CD4-positive, alpha-beta T cell treated with Interferon alpha-2 for 1 hour (primary cell): ENCODE results near the gene KCNJ5.
"Not testable (repeated sequence)": the region's sequence is repeated elsewhere in the genome, so short reads cannot be mapped to it uniquely, and the experiment has no call there.

Experiments used
- DNase-seq, 2 donors: peaks; one replicate each; pipeline ENCODE4 v3.0.0-alpha.2; 2020 to 2022

KCNJ5 gene

DNA sequence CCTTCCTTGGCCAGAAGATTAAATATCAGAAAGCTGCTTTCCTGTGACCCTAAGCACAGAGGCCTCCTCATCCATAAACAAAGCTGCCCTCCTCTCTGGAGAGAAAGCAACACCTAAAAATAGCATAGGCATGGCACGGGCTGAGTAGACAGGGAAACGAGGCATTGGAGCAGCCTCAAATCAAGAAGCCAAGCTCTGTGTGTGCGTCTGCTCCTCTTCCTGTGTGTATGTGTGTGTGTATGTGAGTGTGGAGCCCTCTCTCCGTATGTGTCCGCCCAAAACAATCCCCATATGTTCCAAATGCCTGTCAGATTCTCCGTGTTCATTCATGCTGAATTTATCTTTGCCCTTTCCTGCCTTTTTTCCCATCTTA is 24.0 kb downstream of the KCNJ5 start:
- DNase-seq = no peak

DNA sequence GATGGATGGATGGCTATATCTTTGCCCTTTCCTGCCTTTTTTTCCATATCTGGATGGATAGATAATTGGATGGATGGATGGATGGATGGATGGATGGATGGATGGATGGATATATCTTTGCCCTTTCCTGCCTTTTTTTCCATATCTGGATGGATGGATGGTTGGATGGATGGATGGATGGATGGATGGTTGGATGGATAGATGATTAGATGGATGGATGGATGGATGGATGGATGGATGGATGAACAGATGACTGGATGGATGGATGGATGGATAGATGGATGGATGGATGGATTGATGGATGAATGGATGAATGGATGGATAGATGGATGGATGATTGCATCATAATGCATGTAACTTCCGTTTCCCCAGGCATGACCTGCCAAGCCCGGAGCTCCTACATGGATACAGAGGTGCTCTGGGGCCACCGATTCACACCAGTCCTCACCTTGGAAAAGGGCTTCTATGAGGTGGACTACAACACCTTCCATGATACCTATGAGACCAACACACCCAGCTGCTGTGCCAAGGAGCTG is 24.9 kb downstream of the KCNJ5 start:
- DNase-seq = no peak

DNA sequence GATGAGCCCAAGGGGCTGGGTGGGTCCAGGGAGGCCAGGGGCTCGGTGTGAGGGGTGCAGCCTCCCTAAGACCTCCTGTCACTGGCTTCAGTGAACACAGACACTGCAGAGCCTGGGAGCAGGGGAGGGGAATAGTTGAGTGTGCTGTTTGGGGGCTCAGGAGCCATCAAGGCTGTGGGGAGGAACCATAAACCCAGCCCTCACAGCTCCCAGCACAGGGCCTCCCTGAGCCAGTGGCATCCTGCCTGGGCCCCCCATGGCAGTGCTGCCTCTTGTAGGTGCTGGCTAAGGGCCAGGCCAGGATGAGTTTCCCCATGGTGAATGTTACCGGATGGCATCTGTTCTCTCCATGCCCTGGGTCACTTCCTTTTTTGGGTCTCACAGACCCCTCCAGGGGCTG is 25.5 kb downstream of the KCNJ5 start:
- no peak for DNase-seq

DNA sequence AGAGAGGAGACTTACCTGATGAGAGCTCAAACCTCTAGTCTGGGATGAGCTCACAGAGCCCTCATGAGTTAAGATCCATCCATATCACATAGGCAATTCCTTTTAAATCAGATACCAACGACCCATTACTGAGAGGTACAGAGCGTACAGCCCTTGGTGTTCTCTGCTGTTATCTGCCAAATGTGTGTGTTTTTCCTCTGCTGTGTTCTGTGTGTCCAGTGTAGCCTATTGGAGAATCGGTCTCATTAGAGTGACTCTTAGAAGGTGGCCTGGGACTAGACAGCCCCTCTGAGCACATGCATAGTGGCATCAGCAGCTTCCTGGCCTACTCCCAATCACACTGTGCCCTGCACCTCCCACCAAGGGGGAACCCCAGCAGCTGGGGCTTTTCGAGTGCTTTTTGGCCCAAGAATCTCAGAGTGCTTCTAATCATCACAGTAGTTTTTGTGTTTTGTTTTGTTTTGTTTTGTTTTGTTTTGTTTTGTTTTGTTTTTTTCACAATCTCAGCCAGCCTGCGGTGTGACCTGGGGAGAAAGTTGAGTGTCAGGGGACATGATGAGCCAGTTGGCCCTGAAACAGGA is 26.1 kb downstream of the KCNJ5 start:
- no peak for DNase-seq

DNA sequence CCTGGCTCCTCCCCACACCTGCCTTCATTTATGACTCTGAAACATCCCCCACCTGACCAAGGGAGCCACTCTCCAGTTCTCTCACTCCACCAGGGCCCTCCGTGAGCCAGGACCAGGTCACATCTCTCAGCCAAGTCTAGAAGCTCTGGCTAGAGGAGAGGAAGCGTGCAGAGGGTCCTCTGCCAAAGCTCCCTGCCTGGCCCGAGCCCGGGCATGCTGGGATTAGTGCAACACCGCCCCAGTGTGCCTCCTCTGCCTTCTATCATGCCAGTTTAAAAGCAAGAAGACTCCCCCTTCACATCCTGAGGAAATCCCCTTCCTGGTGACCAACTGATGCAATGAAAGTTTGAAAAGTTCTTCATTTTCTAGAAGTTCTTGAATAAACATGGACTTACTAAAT is 28.1 kb downstream of the KCNJ5 start:
- DNase-seq = no peak

DNA sequence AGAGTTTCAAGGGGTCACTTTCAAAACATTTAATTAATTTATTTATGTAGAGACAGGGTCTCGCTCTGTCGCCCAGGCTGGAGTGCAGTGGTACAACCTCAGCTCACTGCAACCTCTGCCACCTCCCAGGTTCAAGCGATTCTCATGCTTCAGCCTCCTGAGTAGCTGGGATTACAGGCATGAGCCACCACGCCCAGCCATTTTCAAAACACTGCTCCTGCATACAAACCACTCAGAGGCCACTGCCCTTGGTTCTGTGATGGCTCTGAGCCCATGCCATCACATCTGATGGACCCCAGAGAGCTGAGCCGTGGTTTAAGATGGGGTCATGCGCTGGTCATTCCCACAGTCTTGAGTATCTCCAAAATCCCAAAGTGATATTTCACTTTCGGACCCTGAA is 28.5 kb downstream of the KCNJ5 start:
- not testable (repeated sequence) for DNase-seq

DNA sequence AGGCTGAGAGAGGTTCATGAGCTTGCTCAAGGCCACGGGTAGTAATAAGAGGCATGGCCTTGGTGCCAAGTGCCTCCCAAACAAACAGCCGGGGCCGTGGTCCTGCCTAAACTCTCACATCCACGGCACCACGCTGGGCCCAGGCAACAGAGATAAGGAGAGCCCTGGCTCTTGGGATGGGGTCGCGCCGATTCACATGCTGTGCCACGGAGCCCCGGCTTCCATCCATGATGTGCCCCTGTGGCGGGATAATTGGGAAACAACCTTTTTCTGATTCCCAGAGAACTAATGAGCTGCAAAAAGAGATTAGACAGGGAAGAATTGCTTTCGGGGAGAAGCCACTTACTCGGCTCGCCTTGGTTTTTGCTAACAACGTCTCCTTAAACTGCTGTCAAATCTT is 29.5 kb downstream of the KCNJ5 start:
- DNase-seq = no peak

DNA sequence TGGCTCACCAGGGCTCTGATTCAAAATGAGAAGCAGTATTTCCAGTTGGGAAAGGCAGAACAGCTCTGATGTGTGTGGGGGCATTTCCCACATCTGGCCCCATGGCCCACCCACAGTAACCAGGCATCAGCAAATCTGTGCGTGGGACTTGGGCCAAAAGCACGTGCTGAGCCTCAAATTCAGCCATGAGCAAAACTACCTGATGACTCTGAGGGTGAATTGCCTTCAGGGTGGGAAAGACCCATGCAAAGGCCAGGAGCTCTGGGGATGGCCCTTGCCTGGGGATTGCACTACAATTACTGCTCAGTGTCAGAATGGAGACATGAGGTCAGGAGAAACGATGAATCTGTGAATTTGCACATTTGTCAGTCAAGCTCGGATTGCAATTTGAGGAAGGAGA is 30.6 kb downstream of the KCNJ5 start:
- DNase-seq = no peak

DNA sequence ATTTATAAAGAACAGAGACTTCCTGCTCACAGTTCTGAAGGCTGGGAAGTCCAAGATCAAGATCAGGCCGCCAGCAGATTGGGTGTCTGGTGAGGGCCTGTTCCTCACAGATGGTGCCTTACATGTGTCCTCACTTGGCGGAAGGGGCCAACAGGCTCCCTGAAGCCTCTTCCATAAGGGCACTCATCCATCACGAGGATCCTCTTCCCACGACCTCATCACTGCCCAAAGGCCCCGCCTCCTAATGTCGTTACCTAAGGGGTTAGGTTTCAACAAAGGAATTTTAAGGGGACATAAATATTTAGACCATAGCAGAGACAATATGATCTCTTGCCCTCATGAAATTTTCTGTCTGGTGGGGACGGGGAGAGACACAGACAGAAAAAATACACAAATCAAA is 32.9 kb downstream of the KCNJ5 start:
- DNase-seq = no peak

DNA sequence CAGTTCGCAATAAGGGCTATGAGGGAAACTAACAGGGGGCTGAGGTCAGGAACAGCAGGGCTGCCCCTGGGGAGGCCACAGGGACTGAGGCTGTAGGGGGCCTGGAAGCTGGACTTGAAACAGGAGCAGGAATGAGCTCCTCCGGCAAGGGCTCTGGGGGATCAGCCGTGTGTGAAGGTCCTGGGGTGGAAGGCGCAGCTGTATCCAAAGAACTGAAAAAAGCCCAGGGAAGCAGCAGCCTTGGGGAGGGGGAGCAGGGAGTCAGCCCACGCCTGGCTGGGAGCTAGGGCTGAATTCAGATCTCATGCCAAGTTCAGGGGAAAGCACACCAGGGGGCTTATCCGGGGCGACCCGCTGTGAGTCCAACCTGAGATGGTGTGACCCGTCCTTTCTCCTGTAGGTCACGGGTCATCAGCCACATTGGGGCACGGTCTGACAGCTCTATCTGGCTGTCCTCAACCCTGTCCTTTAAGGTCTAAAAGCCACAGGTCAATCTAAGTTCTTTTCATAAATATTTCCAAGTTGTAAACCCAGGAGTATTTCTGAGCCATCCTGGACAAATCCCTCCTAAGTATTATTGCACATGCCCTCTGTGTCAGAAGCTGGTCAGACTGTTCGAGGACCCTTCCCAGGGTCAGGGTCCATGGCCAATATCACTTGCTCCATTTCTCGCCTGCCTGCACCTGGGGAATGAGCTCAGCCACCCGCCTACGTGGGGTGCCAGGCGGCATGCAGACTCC is 33.5 kb downstream of the KCNJ5 start:
- no peak for DNase-seq

DNA sequence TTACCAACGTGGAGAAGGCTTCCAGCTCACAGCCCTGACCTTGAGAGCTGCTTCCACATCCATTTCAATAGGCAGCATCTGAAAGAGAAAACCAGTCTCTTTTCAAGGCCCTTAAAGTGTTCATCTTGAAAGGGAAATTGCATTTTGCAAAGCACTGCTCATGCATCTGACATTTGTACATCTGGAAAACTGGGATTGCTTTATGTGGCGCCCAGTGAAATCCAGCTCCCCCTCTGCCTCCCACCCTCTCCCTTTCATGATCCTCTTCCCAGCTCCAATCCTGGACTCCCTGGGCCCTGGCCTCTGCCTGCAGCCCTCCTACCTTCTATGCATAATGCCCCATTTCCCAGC is 34.1 kb downstream of the KCNJ5 start:
- no peak for DNase-seq

DNA sequence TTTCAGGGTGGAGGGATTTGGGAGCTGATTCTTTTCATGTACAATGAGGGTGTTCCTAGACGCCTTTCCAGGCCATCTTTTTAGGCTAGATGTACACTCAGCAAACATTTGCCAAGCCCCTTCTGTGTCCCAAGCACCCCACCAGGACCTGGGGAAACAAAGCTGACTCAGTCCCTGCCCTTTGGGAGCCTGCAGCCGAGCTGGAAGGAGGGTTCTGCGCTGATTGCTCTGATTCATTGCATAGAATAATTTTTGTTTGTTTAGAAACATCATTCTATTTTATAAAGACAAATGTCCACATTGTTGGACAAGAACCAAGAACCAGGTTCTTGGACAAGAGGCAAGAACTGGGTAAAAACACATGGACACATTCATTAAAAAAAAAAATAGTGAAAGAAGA is 34.8 kb downstream of the KCNJ5 start:
- no peak for DNase-seq

DNA sequence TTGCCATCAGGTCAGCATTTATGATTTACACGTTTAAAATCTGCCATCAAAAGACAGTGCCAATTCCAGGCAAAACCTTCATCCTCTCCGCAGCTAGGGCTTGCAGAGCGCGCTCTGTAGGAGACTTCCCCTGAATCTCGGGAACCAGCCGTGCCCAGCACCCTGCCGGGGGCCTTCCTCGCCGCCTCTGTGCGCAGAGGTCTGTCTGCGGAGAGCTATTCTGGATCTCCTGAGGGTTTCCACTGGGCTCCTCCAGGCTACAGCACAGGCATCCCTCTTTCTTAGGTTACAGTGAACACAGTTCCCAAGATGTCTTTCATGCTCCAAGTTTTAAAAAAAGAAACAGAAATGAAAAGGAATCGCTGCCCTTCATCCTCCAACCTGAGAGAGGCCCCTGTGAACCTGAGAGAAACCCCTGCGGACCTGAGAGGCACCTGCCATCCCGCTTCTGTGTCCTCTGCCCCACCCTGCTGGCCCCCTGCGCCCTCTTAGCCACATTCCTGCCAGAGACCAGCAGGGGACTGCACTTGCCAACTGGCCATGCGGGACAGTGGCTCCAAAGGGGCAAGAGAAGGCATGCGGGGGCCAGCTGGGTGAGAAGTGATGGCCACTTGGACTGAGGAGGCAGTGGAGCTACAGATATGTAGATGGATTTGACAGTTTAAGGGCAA is 35.4 kb downstream of the KCNJ5 start:
- DNase-seq = no peak

DNA sequence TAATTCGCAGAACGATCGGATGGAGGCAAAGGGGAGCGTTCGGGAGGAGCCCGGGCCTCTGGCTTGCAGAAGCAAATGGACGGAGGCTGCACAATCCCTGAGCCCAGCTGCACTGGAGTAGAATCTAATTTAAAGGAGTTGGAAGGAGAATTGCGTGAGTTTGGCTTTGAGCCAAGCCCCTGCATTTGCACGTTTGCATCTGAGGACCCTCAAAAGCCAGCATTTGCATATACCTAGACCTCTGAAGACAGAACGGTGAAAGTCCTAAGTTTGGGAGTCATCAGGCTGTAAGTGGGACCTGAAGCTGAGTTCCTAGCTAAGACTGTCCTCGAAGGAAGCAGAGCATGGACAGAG is 35.9 kb downstream of the KCNJ5 start:
- no peak for DNase-seq

DNA sequence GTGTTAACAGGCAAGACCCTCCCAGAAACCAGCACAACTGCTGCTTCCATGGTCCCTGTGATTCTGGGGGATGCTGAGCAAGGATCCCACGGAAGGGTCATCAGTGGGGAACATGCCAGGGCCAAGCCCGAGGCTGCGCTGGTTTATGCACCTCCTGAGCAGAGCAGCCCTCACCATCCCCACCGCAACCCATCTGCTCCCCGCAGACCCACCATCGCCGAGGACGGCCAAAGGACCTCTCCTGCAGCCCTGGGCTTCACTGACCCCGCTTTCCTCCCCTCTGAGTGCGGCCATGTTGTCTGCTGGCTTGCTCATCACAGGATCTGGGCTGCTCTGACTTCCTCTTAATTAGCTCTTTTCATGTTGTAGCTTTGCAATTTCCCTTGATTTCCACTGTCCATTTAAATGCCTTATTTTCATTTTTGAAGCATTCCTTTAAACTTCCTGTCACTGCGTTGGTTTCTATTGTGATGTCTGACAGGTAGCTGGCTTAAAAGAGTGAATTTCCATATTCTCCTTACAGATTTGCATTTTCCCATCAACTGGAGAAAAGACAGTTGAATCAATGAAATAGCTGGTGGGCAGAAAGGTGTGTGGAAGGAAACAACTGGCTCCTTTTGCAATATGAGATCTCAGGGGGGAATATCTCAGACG is 36.7 kb downstream of the KCNJ5 start:
- DNase-seq = no peak

DNA sequence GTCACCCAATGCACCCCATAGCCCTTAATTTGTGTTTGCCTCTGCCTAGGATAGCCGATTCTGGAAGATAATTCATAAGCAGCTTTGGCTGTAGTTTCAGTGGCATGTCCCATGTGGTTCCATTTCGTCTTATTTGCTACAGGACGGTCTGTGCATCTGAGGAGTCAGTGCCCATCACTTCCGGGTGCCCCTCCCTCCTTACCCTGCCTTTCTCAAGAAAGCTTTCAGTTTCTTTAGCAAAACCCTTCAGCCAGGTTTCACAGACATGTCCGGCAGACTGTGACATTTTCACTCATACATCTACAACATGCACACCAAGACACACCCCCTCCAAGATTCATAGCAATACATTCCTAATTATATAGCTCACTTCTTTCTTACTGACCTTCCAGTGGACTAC is 37.2 kb downstream of the KCNJ5 start:
- DNase-seq = peak; percentile 23 to 29

DNA sequence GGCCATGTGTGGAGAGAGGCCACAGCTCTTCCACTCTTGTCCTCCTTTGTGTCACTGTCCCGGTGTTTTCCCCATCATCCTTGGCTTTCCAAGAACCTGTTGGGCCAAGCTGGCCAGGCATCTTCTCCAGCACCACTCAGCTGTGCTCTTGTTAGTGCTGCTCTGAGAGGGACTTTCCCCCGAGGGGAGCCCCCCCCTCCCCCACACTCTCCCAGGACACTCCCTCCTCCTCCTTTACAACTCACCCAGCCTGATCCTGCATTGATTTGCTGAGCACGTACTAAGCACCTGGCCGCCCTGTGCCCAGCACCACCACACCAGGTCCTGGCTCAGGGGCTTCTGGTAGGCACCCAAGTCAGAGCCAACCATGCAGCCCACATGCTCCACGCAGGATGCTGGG is 38.3 kb downstream of the KCNJ5 start:
- no peak for DNase-seq

DNA sequence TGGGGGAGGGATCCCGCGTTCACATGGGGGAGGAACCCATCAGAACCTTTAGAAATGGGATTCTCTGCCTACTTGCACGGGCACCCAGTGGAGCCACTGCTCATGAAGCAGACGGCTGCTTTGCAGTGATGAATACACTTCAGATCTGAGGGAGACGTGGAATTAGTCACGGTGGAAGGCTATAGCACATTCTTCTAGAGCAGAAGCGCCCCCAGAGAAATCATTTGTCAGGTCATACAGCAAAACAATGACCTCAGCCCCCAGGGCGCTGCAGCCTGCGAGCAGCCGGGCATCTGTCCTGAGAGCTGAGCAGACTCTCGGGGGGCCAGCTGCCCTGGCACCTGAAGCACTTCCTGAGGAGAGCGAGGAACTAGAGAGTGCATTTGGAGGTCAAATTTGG is 38.8 kb downstream of the KCNJ5 start:
- no peak for DNase-seq

DNA sequence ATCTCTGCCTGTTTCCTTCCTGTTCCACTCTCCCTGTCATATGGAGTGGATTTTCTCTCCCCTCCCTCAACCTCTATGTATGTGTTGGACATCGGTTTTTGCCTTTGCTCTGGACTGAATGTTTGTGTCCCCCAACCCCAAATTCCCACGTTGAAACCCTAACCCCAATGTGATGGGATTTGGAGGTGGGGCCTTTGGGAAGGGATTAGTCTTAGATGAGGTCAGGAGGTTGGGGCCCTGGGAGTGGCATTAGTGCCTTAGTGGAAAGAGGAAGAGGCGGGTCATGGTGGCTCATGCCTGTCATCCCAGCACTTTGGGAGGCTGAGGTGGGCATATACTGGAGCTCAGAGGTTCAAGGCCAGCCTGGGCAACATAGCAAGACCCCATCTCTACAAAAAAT is 39.9 kb downstream of the KCNJ5 start:
- no peak for DNase-seq

DNA sequence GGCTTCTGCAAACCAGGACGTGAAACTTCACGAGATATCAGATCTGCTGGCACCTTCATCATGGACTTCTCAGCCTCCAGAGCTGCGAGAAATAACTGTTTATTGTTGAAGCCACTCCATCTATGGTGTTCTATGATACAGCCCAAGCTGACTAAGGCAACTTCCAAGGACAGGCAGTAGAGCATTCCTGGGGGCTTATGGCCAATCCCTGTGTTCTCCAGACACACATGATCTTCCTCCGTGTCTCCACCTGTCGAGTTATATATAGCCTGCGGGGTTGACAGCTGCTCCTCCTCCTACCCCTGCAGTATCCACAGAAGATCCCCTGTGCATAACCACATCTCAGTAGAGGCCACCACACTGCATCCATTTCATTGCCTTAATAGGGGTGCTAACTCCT is 40.5 kb downstream of the KCNJ5 start:
- no peak for DNase-seq

DNA sequence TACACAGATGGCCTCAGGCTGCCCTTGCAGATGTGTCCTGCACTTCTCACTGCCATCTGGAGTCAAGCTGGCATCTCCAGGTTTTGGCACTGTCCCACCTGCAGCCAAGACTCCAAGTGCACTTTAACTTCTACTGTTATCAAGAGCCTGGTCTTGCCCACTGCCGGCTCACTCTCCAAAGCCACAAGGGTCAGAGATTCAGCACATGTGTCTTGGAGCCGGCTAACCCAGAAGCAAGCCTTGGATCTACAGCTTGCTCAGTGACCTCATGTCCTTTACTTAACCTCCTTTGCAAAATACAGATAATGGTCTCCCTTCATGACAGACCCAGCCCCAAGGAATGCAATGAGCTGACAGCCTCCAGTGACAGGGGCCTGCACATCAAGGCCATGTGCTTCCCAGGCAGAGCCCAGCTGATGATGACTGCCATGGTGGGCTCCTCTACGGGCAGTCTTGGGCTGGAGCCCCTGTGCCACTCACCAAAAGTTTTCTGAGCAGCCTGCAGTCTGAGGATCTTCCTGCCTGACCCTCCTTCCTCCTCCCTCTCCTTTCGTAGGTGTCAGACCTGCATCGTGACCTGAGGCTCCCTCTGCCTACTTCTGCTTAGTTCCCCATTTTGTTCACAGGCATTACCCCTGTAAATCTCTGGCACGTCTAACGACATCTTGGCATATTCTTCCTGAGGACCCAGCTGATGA is 42.5 kb downstream of the KCNJ5 start:
- no peak for DNase-seq

DNA sequence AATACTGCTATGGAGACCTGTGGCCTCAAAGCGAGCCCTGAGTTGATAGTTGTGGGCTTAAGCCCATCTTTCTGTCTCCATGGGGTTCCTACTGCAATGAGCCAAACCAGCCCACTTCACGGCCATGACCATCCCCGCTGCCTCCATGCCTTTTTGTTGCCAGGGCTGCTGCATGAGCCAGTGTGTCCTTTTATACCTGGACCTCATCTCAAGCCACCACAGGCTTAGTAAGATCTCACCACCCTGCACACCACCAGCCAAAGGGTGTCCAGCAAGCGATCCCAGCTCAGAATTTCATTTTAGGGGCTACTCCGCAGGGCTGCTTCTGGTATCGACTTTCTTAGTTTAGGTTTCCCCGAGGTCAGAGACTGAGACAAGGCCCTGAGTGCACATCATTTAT is 43.2 kb downstream of the KCNJ5 start:
- DNase-seq = no peak

DNA sequence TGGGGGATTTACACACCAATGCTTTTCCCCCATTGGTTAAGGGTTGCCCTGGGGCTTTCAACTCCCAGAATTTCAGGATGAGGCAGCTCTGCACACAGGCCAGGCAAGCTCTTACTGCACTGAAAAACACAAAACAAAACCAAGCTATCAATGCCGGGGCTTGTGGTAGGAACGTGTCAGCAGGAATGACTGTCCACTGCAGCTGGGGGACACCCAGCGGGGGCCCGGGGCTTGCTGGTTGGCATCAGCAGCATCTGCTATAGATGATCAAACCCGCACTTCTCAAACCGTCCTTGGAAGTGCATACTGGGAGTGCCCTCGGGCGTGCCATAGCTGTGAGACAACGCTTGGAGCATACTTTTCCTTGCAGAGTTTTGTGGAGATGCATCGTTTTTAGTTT is 43.8 kb downstream of the KCNJ5 start:
- DNase-seq = no peak
